ENCODE results near the gene AQP12B. TPM values are rescaled to one million over a fixed set of nuclear protein-coding genes. Genes with fewer than 3 reads are reported as not detected.

AQP12B gene
- total RNA-seq, 1 donor from 2014 or later, result not detected

- H3K27me3 Mint-ChIP-seq, result peaks cover 2% of the 10 kb centered on the region
- H3K27ac Mint-ChIP-seq, result no peak overlapping the region
These were observed 43.1 kb downstream of the AQP12B start for GRCh38 chr2:240639566-240639965.

GRCh38 chr2:240638512-240639160, 44.0 kb downstream of the AQP12B start:
- intact Hi-C loops (cut with micrococcal nuclease), result no loop called here
- H3K27me3 Mint-ChIP-seq, result peaks cover 2% of the 10 kb centered on the region
- no peak overlapping the region for H3K27ac Mint-ChIP-seq
- H3K4me1 Mint-ChIP-seq, result no peaks in the 10 kb centered on the region
- H3K9me3 Mint-ChIP-seq, result no peaks in the 10 kb centered on the region
- DNase-seq, result no peak
- no peak overlapping the region for H3K4me3 Mint-ChIP-seq
- H3K36me3 Mint-ChIP-seq (ENCODE audit: low read depth), result peaks cover 2% of the 10 kb centered on the region

More at GRCh38 chr2:240639566-240639965, 43.1 kb downstream of the AQP12B start:
- peaks cover 2% of the 10 kb centered on the region for H3K36me3 Mint-ChIP-seq (ENCODE audit: low read depth)
- H3K4me3 Mint-ChIP-seq, result no peak overlapping the region
- DNase-seq, result no peak
- intact Hi-C loops (cut with micrococcal nuclease), result no loop called here
- no peaks in the 10 kb centered on the region for H3K9me3 Mint-ChIP-seq
- no peaks in the 10 kb centered on the region for H3K4me1 Mint-ChIP-seq

GRCh38 chr2:240637901-240638345, 44.8 kb downstream of the AQP12B start:
- intact Hi-C loops (cut with micrococcal nuclease), result no loop called here
- DNase-seq, result no peak
- Mint-ChIP-seq H3K4me3 (no peak overlapping the region), H3K4me1 (no peaks in the 10 kb centered on the region), H3K36me3 (ENCODE audit: low read depth) (peaks cover 9% of the 10 kb centered on the region), H3K9me3 (peaks cover 6% of the 10 kb centered on the region), H3K27ac (no peak overlapping the region), H3K27me3 (peaks cover 2% of the 10 kb centered on the region)

GRCh38 chr2:240637116-240637900, 45.4 kb downstream of the AQP12B start:
- DNase-seq, result no peak
- Mint-ChIP-seq H3K36me3 (ENCODE audit: low read depth) (peaks cover 13% of the 10 kb centered on the region), H3K4me3 (no peak overlapping the region), H3K9me3 (peaks cover 8% of the 10 kb centered on the region), H3K27me3 (peaks cover 2% of the 10 kb centered on the region), H3K4me1 (no peaks in the 10 kb centered on the region), H3K27ac (no peak overlapping the region)
- intact Hi-C loops (cut with micrococcal nuclease), result no loop called here

GRCh38 chr2:240636563-240637115, 46.0 kb downstream of the AQP12B start:
- no peak overlapping the region for H3K4me3 Mint-ChIP-seq
- intact Hi-C loops (cut with micrococcal nuclease), result no loop called here
- peaks cover 16% of the 10 kb centered on the region for H3K36me3 Mint-ChIP-seq (ENCODE audit: low read depth)
- H3K27me3 Mint-ChIP-seq, result peaks cover 2% of the 10 kb centered on the region
- H3K27ac Mint-ChIP-seq, result no peak overlapping the region
- no peaks in the 10 kb centered on the region for H3K4me1 Mint-ChIP-seq
- DNase-seq, result no peak
- H3K9me3 Mint-ChIP-seq, result peaks cover 8% of the 10 kb centered on the region

GRCh38 chr2:240635998-240636547, 46.6 kb downstream of the AQP12B start:
- intact Hi-C loops (cut with micrococcal nuclease), result no loop called here
- no peak for DNase-seq
- H3K9me3 Mint-ChIP-seq, result peaks cover 8% of the 10 kb centered on the region
- no peak overlapping the region for H3K4me3 Mint-ChIP-seq
- no peaks in the 10 kb centered on the region for H3K4me1 Mint-ChIP-seq
- peaks cover 17% of the 10 kb centered on the region for H3K36me3 Mint-ChIP-seq (ENCODE audit: low read depth)
- no peak overlapping the region for H3K27ac Mint-ChIP-seq
- H3K27me3 Mint-ChIP-seq, result peaks cover 2% of the 10 kb centered on the region

GRCh38 chr2:240635121-240635997, 47.3 kb downstream of the AQP12B start:
- intact Hi-C loops (cut with micrococcal nuclease), result no loop called here
- peaks cover 8% of the 10 kb centered on the region for H3K9me3 Mint-ChIP-seq
- no peak overlapping the region for H3K27ac Mint-ChIP-seq
- H3K4me1 Mint-ChIP-seq, result no peaks in the 10 kb centered on the region
- DNase-seq, result no peak
- no peak overlapping the region for H3K4me3 Mint-ChIP-seq
- peaks cover 20% of the 10 kb centered on the region for H3K36me3 Mint-ChIP-seq (ENCODE audit: low read depth)
- peaks cover 2% of the 10 kb centered on the region for H3K27me3 Mint-ChIP-seq

- no peak overlapping the region for H3K27ac Mint-ChIP-seq
- intact Hi-C loops (cut with micrococcal nuclease), result no loop called here
- H3K27me3 Mint-ChIP-seq, result no peaks in the 10 kb centered on the region
- H3K9me3 Mint-ChIP-seq, result peaks cover 8% of the 10 kb centered on the region
- no peak for DNase-seq
- peaks cover 3% of the 10 kb centered on the region for H3K4me1 Mint-ChIP-seq
- H3K4me3 Mint-ChIP-seq, result no peak overlapping the region
- H3K36me3 Mint-ChIP-seq (ENCODE audit: low read depth), result peaks cover 22% of the 10 kb centered on the region
These were observed 50.4 kb downstream of the AQP12B start for GRCh38 chr2:240632306-240632721.

GRCh38 chr2:240631548-240632305, 51.0 kb downstream of the AQP12B start:
- intact Hi-C loops (cut with micrococcal nuclease), result no loop called here
- peaks cover 6% of the 10 kb centered on the region for H3K4me1 Mint-ChIP-seq
- peaks cover 22% of the 10 kb centered on the region for H3K36me3 Mint-ChIP-seq (ENCODE audit: low read depth)
- DNase-seq, result no peak
- peaks cover 8% of the 10 kb centered on the region for H3K9me3 Mint-ChIP-seq
- no peak overlapping the region for H3K27ac Mint-ChIP-seq
- no peaks in the 10 kb centered on the region for H3K27me3 Mint-ChIP-seq
- H3K4me3 Mint-ChIP-seq, result no peak overlapping the region

- Mint-ChIP-seq H3K9me3 (peaks cover 8% of the 10 kb centered on the region), H3K27me3 (no peaks in the 10 kb centered on the region), H3K4me3 (no peak overlapping the region), H3K27ac (no peak overlapping the region), H3K4me1 (peaks cover 11% of the 10 kb centered on the region), H3K36me3 (ENCODE audit: low read depth) (peaks cover 22% of the 10 kb centered on the region)
- DNase-seq, result no peak
- intact Hi-C loops (cut with micrococcal nuclease), result no loop called here
These were observed 51.7 kb downstream of the AQP12B start for GRCh38 chr2:240630771-240631547.

GRCh38 chr2:240629968-240630770, 52.5 kb downstream of the AQP12B start:
- peaks cover 22% of the 10 kb centered on the region for H3K36me3 Mint-ChIP-seq (ENCODE audit: low read depth)
- H3K9me3 Mint-ChIP-seq, result peaks cover 8% of the 10 kb centered on the region
- no peak for DNase-seq
- H3K4me3 Mint-ChIP-seq, result no peak overlapping the region
- H3K4me1 Mint-ChIP-seq, result peaks cover 17% of the 10 kb centered on the region
- intact Hi-C loops (cut with micrococcal nuclease), result loop anchor here (10.0 kb wide), 1 partner anchor 685 kb away; the partner anchor contains the start of genes HDLBP and SEPTIN2
- H3K27me3 Mint-ChIP-seq, result no peaks in the 10 kb centered on the region
- no peak overlapping the region for H3K27ac Mint-ChIP-seq
